NCI-H128 (cell line): ENCODE data around the gene NCKAP5.

ENCODE experiments used
- DNase-seq: peaks from one replicate; lab custom pipeline; 2025; ENCODE audit not compliant: unreplicated experiment; lab: John Stamatoyannopoulos, UW

Gene NCKAP5

GRCh38 chr2:132751836-132752235 lies 816.4 kb downstream of the NCKAP5 start:
- no peak for DNase-seq

- DNase-seq = no peak
These were observed 817.7 kb downstream of the NCKAP5 start for GRCh38 chr2:132750606-132751005.

GRCh38 chr2:132747046-132747445 lies 821.2 kb downstream of the NCKAP5 start:
- DNase-seq = no peak

- no peak for DNase-seq
These were observed 826.5 kb downstream of the NCKAP5 start for GRCh38 chr2:132741754-132742153.

- DNase-seq = no peak
These were observed 828.1 kb downstream of the NCKAP5 start for GRCh38 chr2:132740081-132740720.

GRCh38 chr2:132738223-132738622 lies 830.0 kb downstream of the NCKAP5 start:
- no peak for DNase-seq

- DNase-seq = no peak
These were observed 832.2 kb downstream of the NCKAP5 start for GRCh38 chr2:132736059-132736458.

GRCh38 chr2:132734961-132735360 lies 833.3 kb downstream of the NCKAP5 start:
- DNase-seq = no peak

GRCh38 chr2:132733094-132733493 lies 835.2 kb downstream of the NCKAP5 start:
- no peak for DNase-seq

GRCh38 chr2:132732694-132733093 lies 835.6 kb downstream of the NCKAP5 start:
- DNase-seq = no peak

- no peak for DNase-seq
These were observed 836.8 kb downstream of the NCKAP5 start for GRCh38 chr2:132731441-132731840.

- no peak for DNase-seq
These were observed 837.7 kb downstream of the NCKAP5 start for GRCh38 chr2:132730611-132731010.

- no peak for DNase-seq
These were observed 838.7 kb downstream of the NCKAP5 start for GRCh38 chr2:132729522-132729921.

GRCh38 chr2:132726155-132726554 lies 842.1 kb downstream of the NCKAP5 start:
- DNase-seq = no peak

GRCh38 chr2:132725748-132726147 lies 842.5 kb downstream of the NCKAP5 start:
- DNase-seq = no peak

- no peak for DNase-seq
These were observed 843.1 kb downstream of the NCKAP5 start for GRCh38 chr2:132725148-132725547.

- no peak for DNase-seq
These were observed 846.3 kb downstream of the NCKAP5 start for GRCh38 chr2:132721938-132722337.

GRCh38 chr2:132720393-132720792 lies 847.9 kb downstream of the NCKAP5 start:
- no peak for DNase-seq

GRCh38 chr2:132719480-132719879 lies 848.8 kb downstream of the NCKAP5 start:
- no peak for DNase-seq

GRCh38 chr2:132716954-132717353 lies 851.3 kb downstream of the NCKAP5 start:
- no peak for DNase-seq

- DNase-seq = no peak
These were observed 852.6 kb downstream of the NCKAP5 start for GRCh38 chr2:132715386-132716351.

GRCh38 chr2:132703396-132703795 lies 864.9 kb downstream of the NCKAP5 start:
- no peak for DNase-seq
